Right renal cortex interstitium (tissue), 3 donors: ENCODE measurements around the gene CSTPP1. TPM values are rescaled to one million over a fixed set of nuclear protein-coding genes. Genes with fewer than 3 reads are reported as not detected.
"Not testable (repeated sequence)": the region's sequence is repeated elsewhere in the genome, so short reads cannot be mapped to it uniquely, and the experiment has no call there.

Source experiments
- DNase-seq, 3 donors: peaks; one replicate each; pipeline ENCODE4 v3.0.0-alpha.2; 2013; ENCODE audit warnings: low read depth in 3 of 3, low spot score in 2 of 3
- polyA plus RNA-seq, 3 donors: library from polyadenylated mRNA; unstranded; fragments of 120-200 nt; gene quantifications; one replicate each; pipeline ENCODE4 v1.2.1, GENCODE V29; 2013; ENCODE audit not compliant: insufficient read length in 3 of 3

The CSTPP1 gene
- polyA plus RNA-seq, 3 donors: 56.8 to 58.1 (median 57.1) TPM

GRCh38 chr11:47186700-47187695 is 250.4 kb downstream of the CSTPP1 start:
- DNase-seq: no peak

DNA sequence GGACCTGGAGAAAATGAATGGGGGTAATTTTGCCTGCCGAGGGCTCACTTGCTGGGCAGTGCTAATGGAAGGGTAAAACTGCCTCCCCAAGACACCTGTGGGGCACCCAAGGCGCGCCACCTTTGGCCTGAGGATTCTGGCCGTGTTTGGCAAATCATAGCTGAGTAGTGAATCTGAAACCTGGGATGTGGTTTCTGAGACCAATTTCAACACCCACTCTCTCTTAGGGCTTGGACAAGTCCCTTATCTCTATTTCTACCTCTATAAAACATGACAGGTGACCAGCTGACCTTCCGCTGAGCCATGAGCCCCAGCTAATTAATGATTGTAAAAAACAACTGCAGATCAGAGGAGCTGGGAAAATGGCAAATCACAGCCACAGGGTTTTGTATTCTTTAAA is 251.2 kb downstream of the CSTPP1 start:
- no peak for DNase-seq

DNA sequence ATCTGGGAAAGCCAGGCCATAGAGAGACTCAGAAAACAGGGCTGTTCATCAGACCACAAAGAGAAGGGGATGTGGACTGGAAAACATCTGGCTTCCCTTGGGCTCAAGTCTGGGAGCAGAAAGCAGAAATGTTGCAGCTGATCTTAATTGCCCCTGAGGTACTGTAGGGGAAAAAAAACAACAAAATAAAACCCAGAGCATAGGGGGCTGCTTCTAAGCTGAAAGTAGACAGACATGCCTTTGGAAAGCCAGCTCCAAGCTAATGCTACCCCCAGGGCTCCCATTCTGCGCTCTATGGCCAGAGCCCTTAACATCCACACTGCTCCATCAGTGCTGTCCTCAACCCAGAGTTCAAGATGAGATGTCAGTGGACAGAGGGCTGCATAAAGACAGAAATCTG is 251.7 kb downstream of the CSTPP1 start:
- DNase-seq: no peak

- DNase-seq: no peak
Observed at GRCh38 chr11:47189100-47189834, 252.7 kb downstream of the CSTPP1 start.

GRCh38 chr11:47191137-47191536 is 254.6 kb downstream of the CSTPP1 start:
- DNase-seq: not testable (repeated sequence)

GRCh38 chr11:47192111-47192510 is 255.6 kb downstream of the CSTPP1 start:
- no peak for DNase-seq

GRCh38 chr11:47198161-47198560 is 261.6 kb downstream of the CSTPP1 start:
- DNase-seq: not testable (repeated sequence)

DNA sequence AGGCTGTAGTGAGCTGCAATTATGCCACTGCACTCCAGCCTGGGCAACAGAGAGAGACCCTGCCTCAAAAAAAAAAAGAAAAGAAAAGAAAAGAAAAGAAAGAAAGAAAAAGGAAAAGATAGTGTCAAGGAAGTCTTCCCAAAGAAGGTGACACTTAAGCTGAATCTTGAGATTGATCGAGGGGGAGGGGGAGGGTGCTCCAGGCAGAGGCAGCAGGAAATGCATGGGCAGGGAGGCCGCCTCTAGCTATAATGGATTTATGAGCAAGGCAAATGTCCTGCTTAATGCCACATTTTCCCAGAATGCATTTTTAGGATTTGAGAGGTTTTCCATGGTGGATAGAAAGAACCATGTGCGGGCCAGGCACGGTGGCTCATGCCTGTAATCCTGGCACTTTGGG is 264.5 kb downstream of the CSTPP1 start:
- DNase-seq: no peak

DNA sequence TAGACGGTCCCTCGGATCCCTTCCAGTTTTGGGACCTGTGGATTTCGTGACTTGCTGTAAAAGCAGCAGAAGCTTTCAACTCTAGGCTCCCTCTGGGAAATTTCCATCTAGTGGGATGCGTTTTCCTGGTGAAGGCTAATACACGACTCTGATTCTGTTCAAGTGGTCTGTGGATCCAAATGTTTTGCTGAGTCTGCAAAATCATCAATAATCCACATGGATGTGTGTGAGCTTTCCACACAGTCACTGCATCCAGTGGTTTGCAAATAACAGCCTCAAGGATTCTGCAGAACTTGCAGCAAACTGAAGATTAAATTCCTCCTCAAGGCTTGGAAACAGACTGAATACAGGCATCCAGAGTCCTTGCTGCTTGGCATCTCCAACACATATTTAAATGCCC is 266.0 kb downstream of the CSTPP1 start:
- DNase-seq: no peak

DNA sequence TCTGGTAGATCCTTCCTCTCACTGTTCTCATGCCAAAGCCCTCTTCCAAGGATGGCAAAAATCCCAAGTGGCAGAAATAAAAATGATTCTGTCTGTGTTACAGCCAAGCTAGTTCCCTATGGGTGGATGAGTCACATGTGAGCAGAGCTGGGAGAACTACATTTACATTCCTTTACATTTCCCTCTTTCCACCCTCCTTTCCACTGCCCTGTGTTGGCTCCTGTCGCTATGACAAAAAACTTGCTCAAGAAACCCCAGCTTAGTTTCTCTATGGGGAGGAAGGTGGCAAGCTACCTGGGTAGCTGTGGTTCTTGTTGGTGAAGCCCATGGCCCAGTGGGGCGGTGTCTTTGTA is 268.1 kb downstream of the CSTPP1 start:
- no peak for DNase-seq

GRCh38 chr11:47206577-47206976 is 270.0 kb downstream of the CSTPP1 start:
- not testable (repeated sequence) for DNase-seq

DNA sequence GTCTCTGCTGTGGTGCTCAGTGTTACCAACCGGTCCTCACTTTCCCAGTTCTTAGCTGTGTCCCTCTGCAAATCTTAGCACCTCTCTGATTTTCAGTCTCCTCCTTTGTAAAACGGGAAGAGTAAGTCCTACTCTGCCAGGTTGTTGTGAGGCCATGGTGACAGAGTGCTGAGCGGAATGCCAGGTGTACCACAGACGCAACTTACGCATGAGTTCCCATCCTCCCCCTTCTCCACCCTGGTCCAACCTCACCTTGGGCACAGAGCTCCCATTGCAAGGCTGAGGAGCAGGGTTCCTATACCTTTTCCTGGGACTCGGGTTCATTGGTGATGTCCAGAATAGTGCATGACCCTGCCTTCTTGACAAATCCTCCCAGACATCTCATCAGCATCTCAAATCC is 270.9 kb downstream of the CSTPP1 start:
- DNase-seq: no peak

- not testable (repeated sequence) for DNase-seq
Observed at GRCh38 chr11:47208008-47208552, 271.5 kb downstream of the CSTPP1 start.

- no peak for DNase-seq
Observed at GRCh38 chr11:47208628-47209027, 272.1 kb downstream of the CSTPP1 start.

Other genes with a start within 250 kb of the CSTPP1 start
- 10 to 100 TPM; 45.1 to 49.5 (median 46.0) TPM for gene ARHGAP1, start 236.1 kb upstream of the CSTPP1 start, polyA plus RNA-seq
- gene ZNF408, start 235.7 kb upstream of the CSTPP1 start, polyA plus RNA-seq: 1 to 10 TPM; 7.9 to 8.4 (median 8.3) TPM
- gene F2, start 217.5 kb upstream of the CSTPP1 start, polyA plus RNA-seq: under 1 TPM; 0.21 to 0.35 (median 0.25) TPM
- 100 to 1,000 TPM in 2 of 3 donors, 10 to 100 TPM in 1; 95.4 to 116 (median 113) TPM for gene CKAP5, start 90.5 kb upstream of the CSTPP1 start, polyA plus RNA-seq
- gene LRP4, start 18.2 kb upstream of the CSTPP1 start, polyA plus RNA-seq: 10 to 100 TPM; 26.4 to 29.5 (median 28.6) TPM
- 10 to 100 TPM; 80.1 to 81.6 (median 81.0) TPM for gene ARFGAP2, start 240.1 kb downstream of the CSTPP1 start, polyA plus RNA-seq
- 10 to 100 TPM; 27.2 to 34.3 (median 33.4) TPM for gene PACSIN3, start 249.7 kb downstream of the CSTPP1 start, polyA plus RNA-seq